ENCODE measurements around the gene OR1L1.

Gene OR1L1, protein sequence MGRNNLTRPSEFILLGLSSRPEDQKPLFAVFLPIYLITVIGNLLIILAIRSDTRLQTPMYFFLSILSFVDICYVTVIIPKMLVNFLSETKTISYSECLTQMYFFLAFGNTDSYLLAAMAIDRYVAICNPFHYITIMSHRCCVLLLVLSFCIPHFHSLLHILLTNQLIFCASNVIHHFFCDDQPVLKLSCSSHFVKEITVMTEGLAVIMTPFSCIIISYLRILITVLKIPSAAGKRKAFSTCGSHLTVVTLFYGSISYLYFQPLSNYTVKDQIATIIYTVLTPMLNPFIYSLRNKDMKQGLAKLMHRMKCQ

GRCh38 chr9:122661416-122661815, at the start of gene OR1L1:
Gene OR1L1 (plus strand): TSS chr9:122661716. CDS start chr9:122661716, 0 bp downstream.
- DNase-seq = no peak

GRCh38 chr9:122614362-122614761, 47.2 kb upstream of the OR1L1 start, which contains the start of gene OR1Q1:
Gene OR1Q1 (plus strand): TSS chr9:122614738. CDS start chr9:122614738, 0 bp downstream.
- no peak for DNase-seq

- DNase-seq = no peak
Measured at GRCh38 chr9:122619996-122620395, 41.5 kb upstream of the OR1L1 start.

DNA sequence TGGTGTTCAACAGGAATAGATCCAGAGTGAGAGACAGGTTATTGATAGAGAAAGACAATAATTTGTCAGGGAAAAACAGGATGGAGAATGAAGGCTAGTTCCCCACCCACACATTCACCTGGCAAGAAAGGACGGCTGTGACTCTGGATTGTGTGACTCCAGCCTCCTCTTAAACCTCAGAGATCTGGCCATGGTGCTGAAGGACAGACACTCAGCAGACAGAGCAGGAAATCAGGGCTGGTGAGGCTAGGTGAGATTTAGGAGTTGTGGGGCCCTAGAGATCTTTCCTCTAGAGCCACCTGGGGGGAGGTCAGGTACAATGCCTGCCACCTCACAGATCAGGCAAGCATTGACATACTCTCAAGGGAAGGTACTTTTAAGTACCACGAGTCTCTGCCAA, 19.3 kb upstream of the OR1L1 start:
- DNase-seq = no peak

GRCh38 chr9:122656378-122656777, 5.1 kb upstream of the OR1L1 start:
- no peak for DNase-seq

DNA sequence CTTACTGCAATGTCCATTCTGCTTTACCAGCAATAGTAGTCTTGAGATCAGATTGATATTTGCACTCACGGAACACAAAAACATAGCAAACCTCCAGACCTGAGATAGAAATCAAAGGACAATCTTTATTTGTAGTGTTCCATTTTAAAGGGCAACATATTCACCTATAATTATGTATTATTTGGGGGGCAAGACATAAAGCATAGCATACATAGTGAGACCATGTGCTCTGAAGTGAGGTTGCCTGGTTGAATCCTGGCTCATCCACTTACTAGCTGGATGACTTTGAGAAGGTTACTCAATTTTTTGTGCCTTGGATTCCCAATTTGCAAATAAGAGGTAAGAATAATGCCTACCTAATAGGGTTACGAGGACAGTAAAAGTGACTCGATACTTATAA, 4.0 kb upstream of the OR1L1 start, which contains the start of gene OR1B1:
Gene OR1B1, minus strand, starts transcription at position 101 of the 400 bp plus-strand sequence.
- no peak for DNase-seq

DNA sequence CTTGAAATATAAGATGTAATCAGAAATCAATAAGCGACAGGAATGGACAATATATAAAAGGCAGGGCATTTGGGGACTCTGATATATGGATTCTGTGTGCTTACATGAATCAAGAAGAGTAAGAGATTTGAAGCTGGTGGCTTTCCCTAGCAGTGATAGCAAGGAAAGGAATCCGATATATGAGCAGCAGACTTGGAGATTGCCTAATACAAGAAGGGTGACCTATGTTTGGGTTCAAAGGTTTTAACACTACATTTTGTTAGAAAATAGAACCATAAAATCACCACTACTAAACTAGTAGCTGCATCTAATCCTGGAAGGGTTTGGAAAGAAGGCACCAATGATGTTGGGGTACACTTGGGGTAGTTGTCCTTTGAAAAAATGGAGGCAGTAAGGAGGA, 11.0 kb downstream of the OR1L1 start:
- no peak for DNase-seq

GRCh38 chr9:122684851-122685250, 23.3 kb downstream of the OR1L1 start:
- no peak for DNase-seq

DNA sequence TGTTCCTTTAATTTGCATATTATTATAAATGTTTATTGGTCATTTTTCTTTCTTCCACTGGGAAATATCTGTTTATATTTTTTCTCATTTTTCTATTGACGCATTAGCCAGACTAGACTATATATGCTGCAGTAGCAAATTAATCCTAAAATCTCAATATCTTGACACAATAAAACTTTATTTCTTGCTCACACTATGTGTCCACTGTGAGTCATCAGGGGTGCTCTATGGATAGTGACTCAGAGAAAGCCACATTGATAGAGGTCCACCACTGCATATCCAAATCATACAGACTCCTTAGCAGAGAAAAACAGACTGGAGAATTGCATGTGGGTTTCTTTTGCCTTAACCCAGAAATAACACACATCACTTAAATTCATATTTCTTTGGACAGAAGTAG, 34.2 kb downstream of the OR1L1 start:
- DNase-seq = no peak
